Parathyroid adenoma (tissue), 2 donors: ENCODE data around the gene NOS1AP.

Experiments
- H2AFZ ChIP-seq: fragments of 300-600 bp; sonication (generic); one replicate; pipeline ENCODE4 v1.7.0; 2017; ENCODE audit warnings: antibody characterized with exemption, mild to moderate bottlenecking
- H3K27ac ChIP-seq: fragments of 300-600 bp; sonication (generic); one replicate; pipeline ENCODE4 v1.7.0; 2017
- H3K27me3 ChIP-seq: fragments of 300-600 bp; sonication (generic); one replicate; pipeline ENCODE4 v1.7.0; 2017; ENCODE audit warnings: low read length; ENCODE audit not compliant: control insufficient read depth, insufficient read depth
- H3K36me3 ChIP-seq: fragments of 300-600 bp; sonication (generic); one replicate; pipeline ENCODE4 v1.7.0; 2017; ENCODE audit warnings: low read length; ENCODE audit not compliant: control insufficient read depth, insufficient read depth
- H3K4me1 ChIP-seq: fragments of 300-600 bp; sonication (generic); one replicate; pipeline ENCODE4 v1.7.0; 2017; ENCODE audit warnings: control low read depth
- H3K4me2 ChIP-seq: fragments of 300-600 bp; sonication (generic); one replicate; pipeline ENCODE4 v1.7.0; 2017; ENCODE audit warnings: low read length
- H3K4me3 ChIP-seq: fragments of 300-600 bp; sonication (generic); one replicate; pipeline ENCODE4 v1.7.0; 2017; ENCODE audit warnings: low read depth, low read length
- H3K79me2 ChIP-seq: fragments of 300-600 bp; sonication (generic); one replicate; pipeline ENCODE4 v1.7.0; 2017; ENCODE audit warnings: control low read depth
- H3K9ac ChIP-seq: fragments of 300-600 bp; sonication (generic); one replicate; pipeline ENCODE4 v1.7.0; 2017; ENCODE audit warnings: mild to moderate bottlenecking
- H3K9me3 ChIP-seq: fragments of 300-600 bp; sonication (generic); one replicate; pipeline ENCODE4 v1.7.0; 2017; ENCODE audit warnings: low read length; ENCODE audit not compliant: control insufficient read depth
- TF ChIP-seq, protein P1 (sequence below): fragments of 300-600 bp; sonication (generic); IDR thresholded peaks from one replicate; pipeline ENCODE4 v1.7.0; 2017; ENCODE audit warnings: antibody characterized with exemption, mild to moderate bottlenecking
- donor health status: primary hyperparathyroidism.

The NOS1AP gene

GRCh38 chr1:162030759-162031280 lies 38.7 kb upstream of the NOS1AP start:
- Histone ChIP-seq H3K79me2 (no peaks in the 10 kb centered on the region), H2AFZ (no peak overlapping the region), H3K9ac (no peak overlapping the region), H3K9me3 (no peaks in the 10 kb centered on the region), H3K4me3 (no peak overlapping the region), H3K4me2 (no peak overlapping the region), H3K36me3 (no peaks in the 10 kb centered on the region), H3K4me1 (no peaks in the 10 kb centered on the region), H3K27ac (no peak overlapping the region), H3K27me3 (no peaks in the 10 kb centered on the region)
- TF ChIP-seq, protein P1, sequence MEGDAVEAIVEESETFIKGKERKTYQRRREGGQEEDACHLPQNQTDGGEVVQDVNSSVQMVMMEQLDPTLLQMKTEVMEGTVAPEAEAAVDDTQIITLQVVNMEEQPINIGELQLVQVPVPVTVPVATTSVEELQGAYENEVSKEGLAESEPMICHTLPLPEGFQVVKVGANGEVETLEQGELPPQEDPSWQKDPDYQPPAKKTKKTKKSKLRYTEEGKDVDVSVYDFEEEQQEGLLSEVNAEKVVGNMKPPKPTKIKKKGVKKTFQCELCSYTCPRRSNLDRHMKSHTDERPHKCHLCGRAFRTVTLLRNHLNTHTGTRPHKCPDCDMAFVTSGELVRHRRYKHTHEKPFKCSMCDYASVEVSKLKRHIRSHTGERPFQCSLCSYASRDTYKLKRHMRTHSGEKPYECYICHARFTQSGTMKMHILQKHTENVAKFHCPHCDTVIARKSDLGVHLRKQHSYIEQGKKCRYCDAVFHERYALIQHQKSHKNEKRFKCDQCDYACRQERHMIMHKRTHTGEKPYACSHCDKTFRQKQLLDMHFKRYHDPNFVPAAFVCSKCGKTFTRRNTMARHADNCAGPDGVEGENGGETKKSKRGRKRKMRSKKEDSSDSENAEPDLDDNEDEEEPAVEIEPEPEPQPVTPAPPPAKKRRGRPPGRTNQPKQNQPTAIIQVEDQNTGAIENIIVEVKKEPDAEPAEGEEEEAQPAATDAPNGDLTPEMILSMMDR, result no peak

DNA sequence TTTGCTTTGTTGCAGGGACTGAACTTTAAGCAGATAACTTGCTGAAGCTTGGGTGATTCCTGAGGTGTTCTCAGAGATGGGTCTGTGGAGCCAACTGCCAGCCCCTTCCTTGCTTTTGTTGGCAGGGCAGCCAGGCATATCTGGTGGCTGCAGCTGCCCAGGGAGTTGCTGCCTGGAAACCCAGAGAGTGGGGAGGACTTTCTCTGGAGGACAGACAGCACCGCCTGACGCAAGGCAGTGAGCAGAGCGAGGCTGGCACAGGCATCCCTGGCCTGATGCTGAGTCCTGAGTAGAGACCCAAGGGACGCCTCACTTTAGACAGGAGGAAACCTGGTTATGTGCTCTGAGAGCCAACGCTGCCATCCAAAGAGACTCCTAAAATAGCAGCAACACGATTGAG lies 36.1 kb upstream of the NOS1AP start:
- Histone ChIP-seq H2AFZ (no peak overlapping the region), H3K9me3 (no peaks in the 10 kb centered on the region), H3K4me2 (no peak overlapping the region), H3K4me1 (no peaks in the 10 kb centered on the region), H3K9ac (no peak overlapping the region), H3K79me2 (no peaks in the 10 kb centered on the region), H3K27ac (no peak overlapping the region), H3K4me3 (no peak overlapping the region), H3K27me3 (no peaks in the 10 kb centered on the region), H3K36me3 (no peaks in the 10 kb centered on the region)
- TF ChIP-seq, protein P1, result no peak

GRCh38 chr1:162035241-162035640 lies 34.2 kb upstream of the NOS1AP start:
- Histone ChIP-seq H3K4me1 (no peaks in the 10 kb centered on the region), H3K4me2 (no peak overlapping the region), H3K9ac (no peak overlapping the region), H3K36me3 (no peaks in the 10 kb centered on the region), H3K79me2 (no peaks in the 10 kb centered on the region), H3K9me3 (no peaks in the 10 kb centered on the region), H2AFZ (no peak overlapping the region), H3K27ac (no peak overlapping the region), H3K4me3 (no peak overlapping the region), H3K27me3 (no peaks in the 10 kb centered on the region)
- TF ChIP-seq, protein P1, result no peak

DNA sequence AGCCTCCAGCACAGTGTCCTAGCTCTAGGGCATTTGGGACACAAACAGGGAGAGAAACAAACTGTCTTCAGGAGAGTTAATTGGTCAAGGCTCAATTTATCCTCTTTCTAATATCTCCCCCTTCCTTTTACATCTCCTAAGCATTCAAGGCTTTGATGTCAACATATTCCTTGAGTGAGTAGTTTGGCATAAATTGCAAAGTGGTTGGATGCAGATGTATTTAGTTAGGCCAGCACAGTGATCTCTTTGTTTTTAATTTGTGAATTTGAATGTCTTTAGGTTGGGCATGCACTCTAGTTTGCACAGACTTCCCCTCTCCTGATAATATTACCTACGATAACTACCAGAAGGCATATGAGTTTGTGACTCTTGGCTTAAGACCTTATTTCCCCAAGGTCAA lies 33.3 kb upstream of the NOS1AP start:
- H3K4me2 ChIP-seq, result no peak overlapping the region
- no peaks in the 10 kb centered on the region for H3K4me1 ChIP-seq
- TF ChIP-seq, protein P1, result no peak
- no peak overlapping the region for H3K27ac ChIP-seq
- H3K79me2 ChIP-seq, result no peaks in the 10 kb centered on the region
- H3K9me3 ChIP-seq, result no peaks in the 10 kb centered on the region
- H3K27me3 ChIP-seq, result no peaks in the 10 kb centered on the region
- no peak overlapping the region for H3K9ac ChIP-seq
- H3K36me3 ChIP-seq, result no peaks in the 10 kb centered on the region
- no peak overlapping the region for H2AFZ ChIP-seq
- no peak overlapping the region for H3K4me3 ChIP-seq

GRCh38 chr1:162038624-162039023 lies 30.9 kb upstream of the NOS1AP start:
- H3K36me3 ChIP-seq, result no peaks in the 10 kb centered on the region
- no peak overlapping the region for H3K9ac ChIP-seq
- H3K4me3 ChIP-seq, result no peak overlapping the region
- no peaks in the 10 kb centered on the region for H3K79me2 ChIP-seq
- no peaks in the 10 kb centered on the region for H3K9me3 ChIP-seq
- TF ChIP-seq, protein P1, result no peak
- no peak overlapping the region for H3K27ac ChIP-seq
- H2AFZ ChIP-seq, result no peak overlapping the region
- no peak overlapping the region for H3K4me2 ChIP-seq
- no peaks in the 10 kb centered on the region for H3K4me1 ChIP-seq
- no peaks in the 10 kb centered on the region for H3K27me3 ChIP-seq
